ENCODE data around the gene EMC9. TPM values are rescaled to one million over a fixed set of nuclear protein-coding genes. Genes with fewer than 3 reads are reported as not detected.

Gene EMC9
- total and polyA plus RNA-seq, 4 donors, result 8.6 to 17.8 (median 13.4) TPM

- WGBS, result 59% methylated on average over 8 of the region's 8 CpGs
- H3K27me3 ChIP-seq (ENCODE audit: control insufficient read depth in 4 of 4, insufficient read depth in 4 of 4, low read length in 3 of 4), result no peaks in the 10 kb centered on the region
- no peak for TF ChIP-seq ATF3 (IDR thresholded peaks at IDR 0.05)
- TF ChIP-seq FOXA1 (IDR thresholded peaks at IDR 0.05), result no peak
- no peak for TF ChIP-seq JUND (IDR thresholded peaks at IDR 0.05)
- TF ChIP-seq SP1 (IDR thresholded peaks at IDR 0.05), result no peak
- no peak for TF ChIP-seq RXRA (IDR thresholded peaks at IDR 0.05)
- TF ChIP-seq CTCF (IDR thresholded peaks at IDR 0.05; ENCODE audit: low read depth, low read length, missing input control), result no peak
- no peak for TF ChIP-seq RAD21 (IDR thresholded peaks at IDR 0.05)
- no peak for TF ChIP-seq ZBTB33 (IDR thresholded peaks at IDR 0.05)
- TF ChIP-seq REST (IDR thresholded peaks at IDR 0.05), result no peak
- peak overlapping the region; percentile 45 to 87 for H3K9ac ChIP-seq (ENCODE audit: low read depth in 1 of 2, low read length in 2 of 2)
- peak overlapping the region; percentile 63 to 81 (median 70) for H3K4me3 ChIP-seq (ENCODE audit: low read depth in 1 of 3, low read length in 3 of 3)
- H3K27ac ChIP-seq (ENCODE audit: low read depth in 1 of 2, low read length in 2 of 2), result peak overlapping the region; percentile 71 to 91
- peaks cover 24 to 57% (median 44%) of the 10 kb centered on the region in 4 donors for H3K36me3 ChIP-seq (ENCODE audit: control insufficient read depth in 4 of 4, insufficient read depth in 3 of 4, low read depth in 1 of 4, low read length in 3 of 4)
- no peaks in the 10 kb centered on the region for H3K9me3 ChIP-seq (ENCODE audit: control insufficient read depth in 4 of 4, low read length in 3 of 4)
- no peak for DNase-seq (ENCODE audit: low spot score)
- peaks cover 8 to 35% (median 29%) of the 10 kb centered on the region in 4 donors for H3K4me1 ChIP-seq (ENCODE audit: control insufficient read depth in 4 of 4, insufficient read depth in 4 of 4, low read length in 3 of 4)
Measured at GRCh38 chr14:24162093-24162492, 20.7 kb upstream of the EMC9 start.

GRCh38 chr14:24160850-24161804, 19.7 kb upstream of the EMC9 start, which contains the start of gene IRF9:
TSS of gene IRF9 (plus strand) at chr14:24161265. CDS start at chr14:24162145, 880 bp downstream.
- H3K27ac ChIP-seq (ENCODE audit: low read depth in 1 of 2, low read length in 2 of 2), result peak within 1 kb of the TSS; percentile 71 to 91
- no peaks in the 10 kb centered on the region for H3K9me3 ChIP-seq (ENCODE audit: control insufficient read depth in 4 of 4, low read length in 3 of 4)
- peaks cover 8 to 35% (median 29%) of the 10 kb centered on the region in 4 donors for H3K4me1 ChIP-seq (ENCODE audit: control insufficient read depth in 4 of 4, insufficient read depth in 4 of 4, low read length in 3 of 4)
- no peaks in the 10 kb centered on the region for H3K27me3 ChIP-seq (ENCODE audit: control insufficient read depth in 4 of 4, insufficient read depth in 4 of 4, low read length in 3 of 4)
- peak; percentile 99 for DNase-seq (ENCODE audit: low spot score)
- 1% methylated on average over 12 of the region's 12 CpGs for WGBS
- peaks cover 25 to 56% (median 43%) of the 10 kb centered on the region in 4 donors for H3K36me3 ChIP-seq (ENCODE audit: control insufficient read depth in 4 of 4, insufficient read depth in 3 of 4, low read depth in 1 of 4, low read length in 3 of 4)
- peak within 1 kb of the TSS; percentile 50 to 87 for H3K9ac ChIP-seq (ENCODE audit: low read depth in 1 of 2, low read length in 2 of 2)
- peak within 1 kb of the TSS; percentile 63 to 81 (median 70) for H3K4me3 ChIP-seq (ENCODE audit: low read depth in 1 of 3, low read length in 3 of 3)
- TF ChIP-seq ZBTB33 (IDR thresholded peaks at IDR 0.05), result peak; percentile 80
- TF ChIP-seq FOXA2 (IDR thresholded peaks at IDR 0.05), result no peak
- TF ChIP-seq ATF3 (IDR thresholded peaks at IDR 0.05), result peak; percentile 71
- TF ChIP-seq REST (IDR thresholded peaks at IDR 0.05), result peak; percentile 91
- peak; percentile 94 for TF ChIP-seq SP1 (IDR thresholded peaks at IDR 0.05)
- peak; percentile 73 for TF ChIP-seq HNF4A (conservative IDR thresholded peaks at IDR 0.05)
- peak; percentile 71 for TF ChIP-seq FOXA1 (IDR thresholded peaks at IDR 0.05)
- TF ChIP-seq EGR1 (IDR thresholded peaks at IDR 0.05; ENCODE audit: low read depth in 2 of 2), result peak in 1 of 2 donors; percentile 27
- TF ChIP-seq TAF1 (conservative IDR thresholded peaks at IDR 0.05), result no peak
- peak; percentile 95 to 97 for TF ChIP-seq RXRA (IDR thresholded peaks at IDR 0.05)
- TF ChIP-seq RAD21 (IDR thresholded peaks at IDR 0.05), result peak; percentile 94 to 98
- TF ChIP-seq GABPA (IDR thresholded peaks at IDR 0.05 in 1 of 2, conservative IDR thresholded peaks at IDR 0.05 in 1 of 2), result peak in 1 of 2 donors; percentile 65

Data from liver (tissue), 9 donors.